GM13977 (cell line): ENCODE results near the gene PLPP2.

Experiments
- DNase-seq: peaks from one replicate; pipeline ENCODE4 v3.0.0; 2012; ENCODE audit warnings: low spot score
- CTCF ChIP-seq: IDR thresholded peaks from 2 replicates; pipeline ENCODE4 v1.5.1; 2012; ENCODE audit warnings: mild to moderate bottlenecking, control low read depth; ENCODE audit not compliant: insufficient read depth; ENCODE audit errors: extremely low read depth, missing control alignments
- in situ Hi-C: fragments of 300-500 bp; cut with MboI; formaldehyde crosslinking; loops from one replicate; pipeline ENCODE4 v1.12.0; 2022; ENCODE audit warnings: low sequenced_read_pairs, low pct_unique_long_range_greater_than_20kb, mixed read lengths, inconsistent platforms; ENCODE audit not compliant: unreplicated experiment

Gene PLPP2

GRCh38 chr19:294341-294945 lies 3.2 kb upstream of the PLPP2 start:
- in situ Hi-C loops, result no loop called here
- TF ChIP-seq CTCF, result no peak
- DNase-seq, result no peak

- TF ChIP-seq CTCF, result no peak
- in situ Hi-C loops, result no loop called here
- DNase-seq, result no peak
Observed at GRCh38 chr19:293436-294110, 2.4 kb upstream of the PLPP2 start.

- no peak for TF ChIP-seq CTCF
- in situ Hi-C loops, result no loop called here
Observed at GRCh38 chr19:292951-293350, 1.7 kb upstream of the PLPP2 start.

GRCh38 chr19:292281-292884 lies 1.2 kb upstream of the PLPP2 start:
- no peak for DNase-seq
- no peak for TF ChIP-seq CTCF
- in situ Hi-C loops, result no loop called here

More at GRCh38 chr19:292951-293350, 1.7 kb upstream of the PLPP2 start:
- DNase-seq, result no peak

GRCh38 chr19:291561-292280 lies 518 bp upstream of the PLPP2 start:
- TF ChIP-seq CTCF, result no peak
- in situ Hi-C loops, result no loop called here

GRCh38 chr19:290372-291005 lies 714 bp downstream of the PLPP2 start:
- DNase-seq, result no peak
- in situ Hi-C loops, result no loop called here
- TF ChIP-seq CTCF, result no peak

More at GRCh38 chr19:291561-292280, 518 bp upstream of the PLPP2 start:
- DNase-seq, result no peak
